ENCODE measurements around the gene UROC1.

The UROC1 gene

GRCh38 chr3:126551121-126551838, 33.7 kb upstream of the UROC1 start:
- no peak for FAIRE-seq
- no peak for TF ChIP-seq CTCF (IDR thresholded peaks at IDR 0.05; ENCODE audit: insufficient read depth, missing control alignments)
- DNase-seq (ENCODE audit: insufficient read length, low spot score): no peak

DNA sequence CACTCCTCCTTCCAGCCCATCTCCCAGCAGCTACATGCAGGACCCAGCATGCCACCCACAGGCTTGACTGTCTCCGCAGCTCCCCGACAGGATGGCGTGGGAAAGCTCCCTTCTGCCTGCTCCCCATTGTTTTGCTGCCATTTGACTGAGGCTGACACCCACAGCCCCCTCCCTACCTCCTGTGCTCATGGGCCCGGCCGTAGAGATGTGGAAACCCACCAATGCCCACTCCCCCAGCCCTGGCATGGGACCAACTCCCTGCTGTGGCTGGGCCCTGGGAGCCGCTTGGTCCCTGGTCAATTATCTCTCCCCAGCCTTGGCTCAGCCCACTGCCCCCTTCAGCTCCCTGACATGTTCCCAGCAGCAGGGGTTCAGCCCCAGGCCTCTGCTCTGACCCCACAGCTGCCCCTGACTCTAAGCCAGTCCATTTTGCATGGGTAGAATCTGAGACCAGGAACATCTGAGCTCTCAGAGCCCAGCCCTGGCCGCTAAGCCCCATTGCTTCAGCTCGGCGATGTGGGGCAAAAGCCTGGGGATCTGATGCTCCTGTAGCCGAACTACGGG, 33.0 kb upstream of the UROC1 start:
- no peak for TF ChIP-seq CTCF (IDR thresholded peaks at IDR 0.05; ENCODE audit: insufficient read depth, missing control alignments)
- DNase-seq (ENCODE audit: insufficient read length, low spot score): no peak
- FAIRE-seq: no peak

- FAIRE-seq (no peak), DNase-seq (ENCODE audit: insufficient read length, low spot score) (no peak)
- no peak for TF ChIP-seq CTCF (IDR thresholded peaks at IDR 0.05; ENCODE audit: insufficient read depth, missing control alignments)
These were observed 32.4 kb upstream of the UROC1 start for GRCh38 chr3:126549861-126550487.

DNA sequence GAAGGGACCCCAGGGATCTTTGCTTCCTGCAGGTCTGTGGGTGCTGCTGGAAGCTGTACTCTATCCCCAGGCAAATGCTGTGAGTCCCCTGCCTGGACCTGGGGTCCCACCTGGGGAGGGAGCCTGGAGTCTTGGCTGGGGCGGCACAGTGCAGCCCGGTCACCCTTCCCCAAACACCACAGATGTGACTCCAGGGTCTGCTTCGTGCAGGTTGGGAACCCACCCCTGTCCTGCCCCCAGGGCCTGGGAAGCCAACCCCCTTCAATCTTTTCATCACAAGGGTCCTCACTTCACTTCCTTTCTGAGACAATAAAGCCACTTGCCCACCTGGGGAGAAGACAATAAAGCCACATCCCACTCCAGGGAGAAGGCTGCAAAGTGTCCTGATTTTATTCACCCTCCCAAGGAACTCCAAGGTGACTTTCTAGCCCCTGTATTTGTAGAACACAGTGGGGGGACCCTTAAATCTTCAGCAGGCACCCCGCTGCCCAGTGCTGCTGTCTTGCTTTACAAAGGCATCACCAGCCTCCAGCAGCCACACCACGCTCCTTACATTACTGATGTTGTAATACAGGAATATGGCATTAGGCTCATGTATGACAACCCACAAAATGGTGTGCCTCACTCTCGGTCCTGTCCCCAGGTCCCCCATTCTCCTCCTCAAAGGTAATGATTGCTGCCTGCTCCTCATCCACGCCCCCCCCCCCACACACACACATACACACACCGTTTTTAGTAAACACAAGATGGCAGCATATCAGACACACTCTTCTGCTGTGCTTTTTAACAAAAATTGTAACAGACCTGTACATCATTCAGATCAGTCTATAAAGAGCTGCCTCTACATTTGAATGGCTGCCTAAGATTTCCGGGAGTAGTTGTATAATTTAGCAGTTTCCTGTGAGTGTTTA, 31.2 kb upstream of the UROC1 start:
- FAIRE-seq (no peak), DNase-seq (ENCODE audit: insufficient read length, low spot score) (no peak)
- no peak for TF ChIP-seq CTCF (IDR thresholded peaks at IDR 0.05; ENCODE audit: insufficient read depth, missing control alignments)

DNA sequence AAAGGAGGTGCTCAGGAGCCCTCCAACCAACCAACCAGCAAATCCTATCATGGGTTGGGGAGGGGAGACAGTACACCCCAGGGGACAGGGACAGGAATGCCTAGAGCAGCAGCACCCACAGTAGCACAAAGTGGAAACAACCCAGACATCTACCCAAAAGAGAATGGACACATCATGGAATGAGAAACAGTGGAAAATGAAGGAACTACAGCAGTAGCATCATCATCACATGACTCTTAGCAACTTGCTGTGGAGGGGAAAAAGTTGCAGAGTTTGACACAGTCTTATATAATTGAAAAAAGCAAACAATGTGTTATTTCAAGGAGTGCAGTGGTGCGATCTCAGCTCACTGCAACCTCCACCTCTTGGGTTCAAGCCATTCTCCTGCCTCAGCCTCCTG, 30.1 kb upstream of the UROC1 start:
- DNase-seq (ENCODE audit: insufficient read length, low spot score) (no peak), FAIRE-seq (no peak)
- no peak for TF ChIP-seq CTCF (IDR thresholded peaks at IDR 0.05; ENCODE audit: insufficient read depth, missing control alignments)

DNA sequence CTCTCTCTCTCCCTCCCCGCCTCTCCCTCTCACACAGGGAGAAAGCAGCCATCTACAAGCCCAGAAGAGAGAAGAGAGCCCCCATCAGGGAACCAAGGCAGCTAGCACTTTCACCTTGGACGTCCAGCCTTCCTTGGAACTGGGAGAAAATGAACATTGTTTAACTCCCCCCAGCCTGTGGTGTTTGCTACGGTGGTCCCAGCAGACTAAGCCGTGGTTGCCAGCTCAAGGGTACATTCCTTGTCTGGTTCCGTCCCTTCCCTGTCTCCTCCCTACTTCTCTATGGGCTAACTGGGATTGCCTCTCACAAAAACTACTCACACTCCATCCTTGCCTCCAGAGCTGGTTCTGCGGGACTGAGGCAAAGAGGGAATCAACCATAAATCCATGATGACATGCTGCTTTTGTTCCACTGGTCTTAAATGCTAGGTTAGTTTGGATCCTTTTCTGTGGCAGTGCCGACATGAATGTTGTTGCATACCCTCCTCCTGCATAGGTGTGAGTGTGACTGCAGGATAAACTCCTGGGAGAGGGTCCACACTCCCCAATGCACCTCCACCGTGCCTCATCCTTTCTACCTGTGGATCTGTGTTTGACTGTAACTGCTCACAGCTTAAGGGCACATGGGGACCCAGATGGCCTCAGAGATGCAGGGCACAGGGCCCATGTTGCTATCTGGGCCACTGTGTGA, 29.1 kb upstream of the UROC1 start:
- TF ChIP-seq CTCF (IDR thresholded peaks at IDR 0.05; ENCODE audit: insufficient read depth, missing control alignments): no peak
- FAIRE-seq (no peak), DNase-seq (ENCODE audit: insufficient read length, low spot score) (no peak)

Data from D721Med (cell line).